Upper lobe of right lung (tissue), 1 donor: ENCODE results near the gene ROBO2. TPM values are rescaled to one million over a fixed set of nuclear protein-coding genes. Genes with fewer than 3 reads are reported as not detected.
A peak's percentile ranks its signal among the peaks of the same experiment; 100 is the strongest.

Experiments used
- ATAC-seq: fragments of 200-7000 bp; cut with Tn5 transposase; one replicate; pipeline ENCODE4 v1.9.1; 2020; ENCODE audit warnings: mild to moderate bottlenecking, moderate library complexity
- DNase-seq: peaks from one replicate; pipeline ENCODE4 v3.0.0-alpha.2; 2020
- H3K27ac ChIP-seq: fragments of 200-600 bp; one replicate; pipeline ENCODE4 v1.8.0; 2022
- H3K27me3 ChIP-seq: fragments of 200-600 bp; one replicate; pipeline ENCODE4 v1.8.0; 2022; ENCODE audit warnings: mild to moderate bottlenecking
- H3K36me3 ChIP-seq: fragments of 200-600 bp; one replicate; pipeline ENCODE4 v1.8.0; 2022
- H3K4me1 ChIP-seq: fragments of 200-600 bp; one replicate; pipeline ENCODE4 v1.8.0; 2022
- H3K4me3 ChIP-seq: fragments of 200-600 bp; one replicate; pipeline ENCODE4 v1.8.0; 2022; ENCODE audit warnings: mild to moderate bottlenecking
- H3K9me3 ChIP-seq: fragments of 200-600 bp; one replicate; pipeline ENCODE4 v1.8.0; 2022
- CTCF ChIP-seq: fragments of 200-600 bp; IDR thresholded peaks from one replicate; pipeline ENCODE4 v1.8.0; 2022; ENCODE audit warnings: antibody characterized with exemption
- intact Hi-C: fragments of 100-400 bp; cut with DNase I; formaldehyde crosslinking; loops from one replicate; pipeline ENCODE4 v1.11.0; 2022
- total RNA-seq: library from RNA; stranded (reverse); fragmentation: NEBNext Ultra II Directional; extraction: Animal tissue kit (Norgen Biotek cat#: 25700); gene quantifications from one replicate; pipeline ENCODE4 v1.2.1, GENCODE V29; 2021
- donor health status: DM: no; HTN: yes; CAD: no; lungs with severe emphysema.

Gene ROBO2
- total RNA-seq, 1 donor from 2014 or later, result 27.1 TPM

- Histone ChIP-seq H3K4me3 (no peak overlapping the region), H3K36me3 (no peaks in the 10 kb centered on the region), H3K9me3 (no peaks in the 10 kb centered on the region), H3K4me1 (no peaks in the 10 kb centered on the region), H3K27ac (no peak overlapping the region), H3K27me3 (no peaks in the 10 kb centered on the region)
- no peak for TF ChIP-seq CTCF
- ATAC-seq (peak; percentile 59), DNase-seq (no peak)
- intact Hi-C loops, result no loop called here
Measured at GRCh38 chr3:77354958-77355357, 315.1 kb downstream of the ROBO2 start.

- intact Hi-C loops, result no loop called here
Measured at GRCh38 chr3:77362936-77363335, 323.0 kb downstream of the ROBO2 start.

GRCh38 chr3:77365152-77365551 lies 325.3 kb downstream of the ROBO2 start:
- Histone ChIP-seq H3K27ac (no peak overlapping the region), H3K4me1 (no peaks in the 10 kb centered on the region), H3K4me3 (no peak overlapping the region), H3K36me3 (no peaks in the 10 kb centered on the region), H3K9me3 (no peaks in the 10 kb centered on the region), H3K27me3 (no peaks in the 10 kb centered on the region)
- DNase-seq (no peak), ATAC-seq (no peak)
- intact Hi-C loops, result no loop called here
- TF ChIP-seq CTCF, result no peak

More at GRCh38 chr3:77362936-77363335, 323.0 kb downstream of the ROBO2 start:
- Histone ChIP-seq H3K4me3 (no peak overlapping the region), H3K9me3 (no peaks in the 10 kb centered on the region), H3K27ac (no peak overlapping the region), H3K4me1 (no peaks in the 10 kb centered on the region), H3K27me3 (no peaks in the 10 kb centered on the region), H3K36me3 (no peaks in the 10 kb centered on the region)
- no peak for TF ChIP-seq CTCF
- ATAC-seq, result no peak
- no peak for DNase-seq

GRCh38 chr3:77370413-77370812 lies 330.5 kb downstream of the ROBO2 start:
- H3K9me3 ChIP-seq, result no peaks in the 10 kb centered on the region
- ATAC-seq, result no peak
- no peaks in the 10 kb centered on the region for H3K36me3 ChIP-seq
- no peak overlapping the region for H3K4me3 ChIP-seq
- no peak for DNase-seq
- no peak overlapping the region for H3K27ac ChIP-seq
- H3K27me3 ChIP-seq, result no peaks in the 10 kb centered on the region
- intact Hi-C loops, result no loop called here
- no peak for TF ChIP-seq CTCF
- no peaks in the 10 kb centered on the region for H3K4me1 ChIP-seq

GRCh38 chr3:77372018-77372417 lies 332.1 kb downstream of the ROBO2 start:
- H3K27me3 ChIP-seq, result no peaks in the 10 kb centered on the region
- ATAC-seq (no peak), DNase-seq (no peak)
- H3K4me1 ChIP-seq, result no peaks in the 10 kb centered on the region
- no peaks in the 10 kb centered on the region for H3K9me3 ChIP-seq
- H3K4me3 ChIP-seq, result no peak overlapping the region
- no peaks in the 10 kb centered on the region for H3K36me3 ChIP-seq
- intact Hi-C loops, result no loop called here
- no peak for TF ChIP-seq CTCF
- no peak overlapping the region for H3K27ac ChIP-seq
